OCI-LY7 (cell line): Measurements from ENCODE around the gene SLC34A2. TPM values are rescaled to one million over a fixed set of nuclear protein-coding genes. Genes with fewer than 3 reads are reported as not detected.
A peak's percentile ranks its signal among the peaks of the same experiment; 100 is the strongest.

Source experiments
- BruUV-seq: library from RNA; stranded (reverse); fragments of 400-500 nt; replicated peaks from 2 replicates; lab custom pipeline; 2021; lab: Mats Ljungman, UMichigan
- CTCF ChIA-PET: fragments of 300-600 bp; sonication (Branson Sonifier 250); formaldehyde crosslinking; loops from one replicate; lab custom pipeline; 2022; ENCODE audit warnings: antibody characterized with exemption; ENCODE audit not compliant: unreplicated experiment; lab: Charles Lee
- POLR2A ChIA-PET: fragments of 300-600 bp; sonication (Branson Sonifier 250); formaldehyde crosslinking; loops from one replicate; lab custom pipeline; 2022; ENCODE audit warnings: antibody characterized with exemption; lab: Charles Lee
- DNase-seq: peaks from one replicate; pipeline ENCODE4 v3.0.0-alpha.2; 2015; ENCODE audit warnings: low spot score
- H2AFZ ChIP-seq: fragments of 200-600 bp; sonication (generic), shearing (Covaris generic); 2 replicates; pipeline ENCODE4 v1.6.1; 2014; ENCODE audit warnings: mild to moderate bottlenecking, antibody characterized with exemption, low read length, moderate library complexity
- H3K27ac ChIP-seq: fragments of 200-600 bp; sonication (generic); 2 replicates; pipeline ENCODE4 v1.5.1; 2014; ENCODE audit warnings: mixed run types, low read depth, mild to moderate bottlenecking, moderate library complexity, low read length, inconsistent platforms; ENCODE audit not compliant: poor library complexity, severe bottlenecking
- H3K36me3 ChIP-seq: fragments of 200-600 bp; sonication (generic); 2 replicates; pipeline ENCODE4 v1.6.1; 2014; ENCODE audit warnings: mild to moderate bottlenecking, antibody characterized with exemption, low read length, moderate library complexity, mixed read lengths; ENCODE audit not compliant: insufficient read depth
- H3K4me1 ChIP-seq: fragments of 200-600 bp; sonication (generic); 2 replicates; pipeline ENCODE4 v1.5.1; 2014; ENCODE audit warnings: mild to moderate bottlenecking, low read length; ENCODE audit not compliant: insufficient read depth, poor library complexity, severe bottlenecking
- H3K4me2 ChIP-seq: fragments of 200-600 bp; sonication (generic); 2 replicates; pipeline ENCODE4 v1.6.1; 2014; ENCODE audit warnings: mild to moderate bottlenecking, low read length
- H3K4me3 ChIP-seq: fragments of 200-600 bp; sonication (generic); 2 replicates; pipeline ENCODE4 v1.5.1; 2014; ENCODE audit warnings: mild to moderate bottlenecking, low read depth, low read length; ENCODE audit not compliant: poor library complexity, severe bottlenecking
- H3K79me2 ChIP-seq: fragments of 200-600 bp; sonication (generic); 2 replicates; pipeline ENCODE4 v1.6.1; 2016; ENCODE audit warnings: low read depth, mild to moderate bottlenecking, low read length, moderate library complexity, mixed read lengths; ENCODE audit not compliant: insufficient read depth
- H3K9me2 ChIP-seq: fragments of 200-600 bp; sonication (generic); 2 replicates; pipeline ENCODE4 v1.6.1; 2016; ENCODE audit warnings: mild to moderate bottlenecking, low read length, mixed read lengths; ENCODE audit not compliant: insufficient read depth
- H3K9me3 ChIP-seq: fragments of 200-600 bp; sonication (generic); 2 replicates; pipeline ENCODE4 v1.6.1; 2014; ENCODE audit warnings: mild to moderate bottlenecking, mixed run types, low read length, mixed read lengths
- H4K20me1 ChIP-seq: fragments of 200-600 bp; sonication (generic); 2 replicates; pipeline ENCODE4 v1.6.1; 2014; ENCODE audit warnings: mild to moderate bottlenecking, antibody characterized with exemption, low read length, moderate library complexity, mixed read lengths; ENCODE audit not compliant: insufficient read depth
- CTCF ChIP-seq: fragments of 200-600 bp; sonication (generic); conservative IDR thresholded peaks from 2 replicates; pipeline ENCODE4 v1.5.1; 2014; ENCODE audit warnings: mild to moderate bottlenecking, antibody characterized with exemption, low read length, moderate library complexity, mixed read lengths
- EZH2phosphoT487 ChIP-seq: fragments of 200-600 bp; sonication (generic); IDR thresholded peaks from 2 replicates; pipeline ENCODE4 v1.6.1; 2018; ENCODE audit warnings: low read depth, borderline replicate concordance, mild to moderate bottlenecking, mixed run types, antibody characterized with exemption, low read length, moderate library complexity, mixed read lengths
- intact Hi-C: fragments of 100-400 bp; cut with micrococcal nuclease; formaldehyde crosslinking; loops from one replicate; pipeline ENCODE4 v1.10.0; 2022; ENCODE audit not compliant: unreplicated experiment
- total RNA-seq, 2 experiments: library from RNA; depleted of rRNA in 1 of 2; stranded (reverse); fragments of >200 nt in 1 of 2; shearing (Covaris generic) in 1 of 2; gene quantifications; 2 replicates each; pipeline ENCODE4 v1.2.3, GENCODE V29; 2014 to 2022

The SLC34A2 gene
- total RNA-seq, 2 experiments from 2014 or later = not detected

GRCh38 chr4:25710637-25711036 lies 55.0 kb downstream of the SLC34A2 start:
- Histone ChIP-seq H3K27ac (no peak overlapping the region), H3K4me2 (no peak overlapping the region), H2AFZ (no peak overlapping the region), H3K9me3 (no peaks in the 10 kb centered on the region), H4K20me1 (no peaks in the 10 kb centered on the region), H3K79me2 (no peaks in the 10 kb centered on the region), H3K4me1 (no peaks in the 10 kb centered on the region), H3K36me3 (no peaks in the 10 kb centered on the region), H3K9me2 (no peaks in the 10 kb centered on the region), H3K4me3 (no peak overlapping the region)
- CTCF ChIA-PET = no interaction called here
- no peak for TF ChIP-seq CTCF
- no peak for TF ChIP-seq EZH2phosphoT487
- DNase-seq = no peak
- no TSS peak for BruUV-seq
- intact Hi-C loops = no loop called here
- POLR2A ChIA-PET = no interaction called here

GRCh38 chr4:25712611-25713010 lies 57.0 kb downstream of the SLC34A2 start:
- POLR2A ChIA-PET = interaction anchor here (0.6 to 1.4 kb wide), 10 partner anchors 9 to 1542 kb away, joined by 3 to 5 read pairs (median 4); no protein-coding TSS in a partner anchor
- Histone ChIP-seq H3K27ac (no peak overlapping the region), H3K4me1 (no peaks in the 10 kb centered on the region), H3K4me2 (no peak overlapping the region), H3K9me2 (no peaks in the 10 kb centered on the region), H4K20me1 (no peaks in the 10 kb centered on the region), H3K9me3 (no peaks in the 10 kb centered on the region), H3K79me2 (no peaks in the 10 kb centered on the region), H3K36me3 (no peaks in the 10 kb centered on the region), H3K4me3 (no peak overlapping the region), H2AFZ (no peak overlapping the region)
- no peak for DNase-seq
- no TSS peak for BruUV-seq
- intact Hi-C loops = no loop called here
- CTCF ChIA-PET = no interaction called here
- no peak for TF ChIP-seq EZH2phosphoT487
- TF ChIP-seq CTCF = no peak

- no peak for DNase-seq
- no peak overlapping the region for H3K4me2 ChIP-seq
- no peak overlapping the region for H3K27ac ChIP-seq
- TF ChIP-seq CTCF (no peak), EZH2phosphoT487 (no peak)
- BruUV-seq = TSS peak; percentile 68
- CTCF ChIA-PET = no interaction called here
- H2AFZ ChIP-seq = no peak overlapping the region
- no peaks in the 10 kb centered on the region for H3K36me3 ChIP-seq
- no peaks in the 10 kb centered on the region for H3K9me3 ChIP-seq
- H3K4me3 ChIP-seq = no peak overlapping the region
- no peaks in the 10 kb centered on the region for H3K4me1 ChIP-seq
- H3K9me2 ChIP-seq = no peaks in the 10 kb centered on the region
- H4K20me1 ChIP-seq = no peaks in the 10 kb centered on the region
- intact Hi-C loops = no loop called here
- POLR2A ChIA-PET = interaction anchor here (0.7 kb wide), 2 partner anchors 45 to 515 kb away, joined by 5 to 6 read pairs; no protein-coding TSS in a partner anchor
- H3K79me2 ChIP-seq = no peaks in the 10 kb centered on the region
Observed at GRCh38 chr4:25713812-25714211, 58.2 kb downstream of the SLC34A2 start.
